Heart right ventricle (tissue), 16 donors: ENCODE measurements around the gene LIMS1. TPM values are rescaled to one million over a fixed set of nuclear protein-coding genes. Genes with fewer than 3 reads are reported as not detected.

Source experiments
- ATAC-seq, 8 donors: fragments of 200-7000 bp; cut with Tn5 transposase; one replicate each; pipeline ENCODE4 v1.9.1; 2020; ENCODE audit warnings: mild to moderate bottlenecking in 8 of 8, moderate library complexity in 8 of 8, moderate number of reproducible peaks in 1 of 8
- DNase-seq, 2 donors: peaks; one replicate each; pipeline ENCODE4 v3.0.0-alpha.2; 2020
- H3K27ac ChIP-seq, 10 donors: fragments of 200-600 bp; sonication (generic) in 2 of 10; one replicate each; pipeline versions ENCODE4 v1.5.0 to v1.8.0; 2020 to 2022; ENCODE audit warnings: mild to moderate bottlenecking in 3 of 10
- H3K27me3 ChIP-seq, 7 donors: fragments of 200-600 bp; one replicate each; pipeline ENCODE4 v1.8.0; 2021 to 2022; ENCODE audit warnings: mild to moderate bottlenecking in 2 of 7
- H3K36me3 ChIP-seq, 9 donors: fragments of 200-600 bp; sonication (generic) in 1 of 9; one replicate each; pipeline versions ENCODE4 v1.5.0 to v1.8.0; 2020 to 2022; ENCODE audit warnings: mild to moderate bottlenecking in 2 of 9
- H3K4me1 ChIP-seq, 9 donors: fragments of 200-600 bp; sonication (generic) in 1 of 9; one replicate each; pipeline versions ENCODE4 v1.5.0 to v1.8.0; 2020 to 2022; ENCODE audit warnings: mild to moderate bottlenecking in 4 of 9
- H3K4me3 ChIP-seq, 10 donors: fragments of 200-600 bp; sonication (generic) in 2 of 10; one replicate each; pipeline versions ENCODE4 v1.5.0 to v1.8.0; 2020 to 2022; ENCODE audit warnings: mild to moderate bottlenecking in 7 of 10, moderate library complexity in 2 of 10
- H3K9me3 ChIP-seq, 11 donors: fragments of 200-600 bp in 10 of 11; sonication (generic) in 2 of 11; one replicate each; pipeline versions ENCODE4 v1.5.0 to v1.8.0; 2013 to 2022; ENCODE audit warnings: mild to moderate bottlenecking in 2 of 11, control low read depth in 1 of 11, moderate library complexity in 1 of 11
- WGBS, 2 donors: extraction: QIAGEN DNeasy Blood & Tissue Kit; methylation state at CpG; one replicate each; pipeline ENCODE4 v1.1.7; 2013; ENCODE audit warnings: inconsistent platforms in 1 of 2; 5-methylcytosine and 5-hydroxymethylcytosine counted together
- intact Hi-C, 10 donors: fragments of 100-400 bp; cut with DNase I; formaldehyde crosslinking; loops; one replicate each; pipeline versions ENCODE4 v1.11.1 to v1.14.2; 2022
- polyA plus RNA-seq, 2 donors: library from polyadenylated mRNA; stranded (reverse); fragments of 200-250 nt; gene quantifications; one replicate each; pipeline ENCODE4 v1.2.3, GENCODE V29; 2013
- total RNA-seq, 10 donors: library from RNA; stranded (reverse); fragmentation: NEBNext Ultra II Directional in 3 of 10; extraction: Animal tissue kit (Norgen Biotek cat#: 25700) in 3 of 10; gene quantifications; one replicate each; pipeline versions ENCODE4 v1.2.1 to v1.2.4, GENCODE V29; 2021 to 2023
- TF ChIP-seq, protein P1 (sequence below), 9 donors: fragments of 200-600 bp; sonication (generic) in 2 of 9; IDR thresholded peaks; one replicate each; pipeline versions ENCODE4 v1.5.0 to v1.8.0; 2021 to 2022; ENCODE audit warnings: antibody characterized with exemption in 9 of 9, mild to moderate bottlenecking in 5 of 9, moderate library complexity in 1 of 9
- donor health status: Arrhythmogenic right ventricular cardiomyopathy.
- donor health status: ischemic (EF 13 %, LVEDD 7.1; RV severe dilation, severe dysfunction).
- donor health status: healthy with polysubstance abuse.
- donor health status: DM: no; HTN: yes; CAD: no.
- donor health status: DM: no; HTN: no; CAD: no.
- donor health status: ischemic (EF 25% LVEDD 6.9; RV normal size, moderate dysfunction).
- donor health status: ischemic (EF 25% LVEDD 5.7; RV mildly dilated, moderate dysfunction).
- donor health status: healthy.
- donor health status: DM: yes; HTN: yes; CAD: no.
- donor health status: Ischemic cardiomyopathy.
- donor health status: ischemic (EF 35%, LVEDD 5.7; RV mildly dilated, moderate dysfunction).
- donor health status: nonischemic (EF 11% LVEDD 7.7; RV severe dilation, severe dysfunction).
- donor health status: DM: yes; HTN: yes; CAD: no.
- donor health status: PGD.
- donor health status: ischemic (EF 29% LVEDD 5.4; RV normal size, mild dysfunction).
- donor health status: nonischemic (EF 23%, LVEDD 6.1; RV moderate dilation, normal function).

Gene LIMS1
- total and polyA plus RNA-seq, 12 donors = 18.8 to 122 (median 76.2) TPM

DNA sequence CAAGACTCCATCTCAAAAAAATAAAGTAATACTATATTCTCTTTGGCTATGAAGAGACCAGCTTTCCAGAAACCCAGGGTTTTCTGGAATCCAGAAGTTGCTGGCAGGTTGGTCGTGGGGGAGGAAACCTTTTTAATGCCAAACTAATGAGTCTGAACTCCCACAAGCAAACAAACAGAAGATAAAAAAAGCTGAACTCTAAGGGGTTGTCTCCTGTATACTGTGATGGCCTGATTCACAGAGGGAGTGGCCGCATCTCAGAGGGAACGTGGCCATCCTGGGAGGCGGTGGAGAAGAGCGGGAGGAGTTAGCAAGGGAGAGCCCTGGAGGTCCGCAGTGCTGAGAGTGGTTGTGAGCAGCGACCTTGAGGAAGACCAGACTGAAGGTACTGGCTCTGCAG, 36.1 kb downstream of the LIMS1 start:
- ATAC-seq = peak in 3 of 8 donors; percentile 29 to 53 (median 44)
- TF ChIP-seq, protein P1, sequence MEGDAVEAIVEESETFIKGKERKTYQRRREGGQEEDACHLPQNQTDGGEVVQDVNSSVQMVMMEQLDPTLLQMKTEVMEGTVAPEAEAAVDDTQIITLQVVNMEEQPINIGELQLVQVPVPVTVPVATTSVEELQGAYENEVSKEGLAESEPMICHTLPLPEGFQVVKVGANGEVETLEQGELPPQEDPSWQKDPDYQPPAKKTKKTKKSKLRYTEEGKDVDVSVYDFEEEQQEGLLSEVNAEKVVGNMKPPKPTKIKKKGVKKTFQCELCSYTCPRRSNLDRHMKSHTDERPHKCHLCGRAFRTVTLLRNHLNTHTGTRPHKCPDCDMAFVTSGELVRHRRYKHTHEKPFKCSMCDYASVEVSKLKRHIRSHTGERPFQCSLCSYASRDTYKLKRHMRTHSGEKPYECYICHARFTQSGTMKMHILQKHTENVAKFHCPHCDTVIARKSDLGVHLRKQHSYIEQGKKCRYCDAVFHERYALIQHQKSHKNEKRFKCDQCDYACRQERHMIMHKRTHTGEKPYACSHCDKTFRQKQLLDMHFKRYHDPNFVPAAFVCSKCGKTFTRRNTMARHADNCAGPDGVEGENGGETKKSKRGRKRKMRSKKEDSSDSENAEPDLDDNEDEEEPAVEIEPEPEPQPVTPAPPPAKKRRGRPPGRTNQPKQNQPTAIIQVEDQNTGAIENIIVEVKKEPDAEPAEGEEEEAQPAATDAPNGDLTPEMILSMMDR (IDR thresholded peaks at IDR 0.05) = no peak
- Histone ChIP-seq H3K9me3 (no peaks in the 10 kb centered on the region), H3K27ac (no peak overlapping the region), H3K36me3 (no peaks in the 10 kb centered on the region), H3K4me1 (peaks cover 0 to 63% (median 40%) of the 10 kb centered on the region in 9 donors), H3K4me3 (no peak overlapping the region), H3K27me3 (no peaks in the 10 kb centered on the region)
- intact Hi-C loops = loop anchor here in 1 of 10 donors (10.0 kb wide), 1 partner anchor 216 kb away; no protein-coding TSS in a partner anchor
- WGBS, 2 donors = 78 to 81% methylated on average over 7 of the region's 7 CpGs
- no peak for DNase-seq

DNA sequence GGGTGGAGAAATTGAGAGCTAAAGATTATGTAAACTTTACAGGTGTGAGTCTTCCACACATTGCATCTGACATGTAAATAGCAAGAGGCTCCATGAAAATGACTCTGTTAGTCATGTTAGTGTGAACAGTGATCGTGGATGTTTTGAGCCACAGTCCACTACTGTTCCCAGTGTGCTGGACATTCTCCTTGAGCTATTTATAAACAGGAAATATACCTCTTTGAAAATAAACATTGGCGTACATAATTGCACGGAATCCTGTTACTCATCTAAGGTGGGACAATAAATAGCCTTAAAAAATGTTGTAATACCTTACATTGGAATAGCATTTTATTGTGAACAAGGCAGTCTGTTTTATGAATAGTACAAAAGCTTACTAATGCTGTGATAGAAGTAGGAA, 37.0 kb downstream of the LIMS1 start:
- Histone ChIP-seq H3K4me3 (no peak overlapping the region), H3K27me3 (no peaks in the 10 kb centered on the region), H3K9me3 (no peaks in the 10 kb centered on the region), H3K27ac (no peak overlapping the region), H3K36me3 (no peaks in the 10 kb centered on the region), H3K4me1 (peaks cover 0 to 62% (median 47%) of the 10 kb centered on the region in 9 donors)
- 25 to 45% methylated on average over 3 of the region's 3 CpGs for WGBS, 2 donors
- intact Hi-C loops = loop anchor here in 1 of 10 donors (10.0 kb wide), 1 partner anchor 216 kb away; no protein-coding TSS in a partner anchor
- DNase-seq = no peak
- TF ChIP-seq, protein P1 (IDR thresholded peaks at IDR 0.05) = no peak
- ATAC-seq = peak in 3 of 8 donors; percentile 38 to 55 (median 47)

DNA sequence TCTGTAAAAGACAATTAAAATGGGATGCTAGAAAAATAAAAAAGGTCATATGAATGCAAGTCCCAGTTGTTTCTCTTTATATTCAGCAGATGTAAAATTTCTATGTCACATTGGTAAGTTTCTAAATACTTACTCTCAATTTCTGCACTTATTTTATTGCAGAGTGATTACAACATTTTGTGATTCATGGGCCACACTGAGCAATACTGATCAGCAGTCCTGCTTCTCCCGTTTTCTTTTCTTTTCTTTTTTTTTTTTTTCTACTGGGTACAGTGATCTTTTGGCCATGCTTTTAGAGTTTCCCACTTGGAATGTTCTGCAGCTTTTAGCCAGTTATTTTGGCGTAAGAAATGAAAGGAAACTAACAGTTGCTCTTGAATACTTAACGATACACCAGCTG, 38.8 kb downstream of the LIMS1 start:
- peak in 1 of 8 donors; percentile 66 for ATAC-seq
- Histone ChIP-seq H3K4me1 (peaks cover 2 to 68% (median 49%) of the 10 kb centered on the region in 9 donors), H3K27ac (no peak overlapping the region), H3K9me3 (no peaks in the 10 kb centered on the region), H3K36me3 (no peaks in the 10 kb centered on the region), H3K4me3 (no peak overlapping the region), H3K27me3 (no peaks in the 10 kb centered on the region)
- TF ChIP-seq, protein P1 (IDR thresholded peaks at IDR 0.05) = no peak
- whole genome bisulfite sequencing, 2 donors = 47 to 62% methylated on average over 3 of the region's 3 CpGs
- intact Hi-C loops = loop anchor here in 1 of 10 donors (10.0 kb wide), 1 partner anchor 218 kb away; no protein-coding TSS in a partner anchor
- no peak for DNase-seq

DNA sequence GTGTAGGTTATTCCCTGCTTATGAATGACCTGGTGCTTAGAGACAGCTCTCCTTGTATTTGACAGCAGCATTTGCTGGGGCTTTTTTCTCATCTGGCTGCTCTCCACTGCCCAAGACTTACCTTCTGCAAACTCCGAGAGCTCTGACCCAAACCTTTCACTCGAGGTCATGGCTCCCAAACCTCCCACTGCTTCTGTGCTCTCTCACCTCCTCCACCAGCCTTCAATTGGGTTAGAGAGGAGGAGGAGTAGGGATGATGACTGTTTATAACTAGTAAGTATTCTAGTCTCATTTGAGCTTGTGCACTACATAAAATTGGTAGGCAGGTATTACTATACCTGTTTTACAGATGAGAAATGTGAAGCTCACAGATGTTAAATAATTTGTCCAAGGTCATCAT, 40.1 kb downstream of the LIMS1 start:
- intact Hi-C loops = loop anchor here in 1 of 10 donors (10.0 kb wide), 1 partner anchor 220 kb away; no protein-coding TSS in a partner anchor
- ATAC-seq (no peak), DNase-seq (no peak)
- no peak overlapping the region for H3K4me3 ChIP-seq
- WGBS, 2 donors = 49 to 72% methylated on average over 2 of the region's 2 CpGs
- H3K36me3 ChIP-seq = no peaks in the 10 kb centered on the region
- H3K27ac ChIP-seq = no peak overlapping the region
- TF ChIP-seq, protein P1 (IDR thresholded peaks at IDR 0.05) = no peak
- H3K4me1 ChIP-seq = peaks cover 2 to 74% (median 56%) of the 10 kb centered on the region in 9 donors
- no peaks in the 10 kb centered on the region for H3K9me3 ChIP-seq
- H3K27me3 ChIP-seq = no peaks in the 10 kb centered on the region
